NCI-H2029 (cell line): ENCODE data around the gene DKKL1.
A peak's percentile ranks its signal among the peaks of the same experiment; 100 is the strongest.

Experiments used
- DNase-seq: peaks from one replicate; lab custom pipeline; 2025; lab: John Stamatoyannopoulos, UW

DKKL1 gene

DNA sequence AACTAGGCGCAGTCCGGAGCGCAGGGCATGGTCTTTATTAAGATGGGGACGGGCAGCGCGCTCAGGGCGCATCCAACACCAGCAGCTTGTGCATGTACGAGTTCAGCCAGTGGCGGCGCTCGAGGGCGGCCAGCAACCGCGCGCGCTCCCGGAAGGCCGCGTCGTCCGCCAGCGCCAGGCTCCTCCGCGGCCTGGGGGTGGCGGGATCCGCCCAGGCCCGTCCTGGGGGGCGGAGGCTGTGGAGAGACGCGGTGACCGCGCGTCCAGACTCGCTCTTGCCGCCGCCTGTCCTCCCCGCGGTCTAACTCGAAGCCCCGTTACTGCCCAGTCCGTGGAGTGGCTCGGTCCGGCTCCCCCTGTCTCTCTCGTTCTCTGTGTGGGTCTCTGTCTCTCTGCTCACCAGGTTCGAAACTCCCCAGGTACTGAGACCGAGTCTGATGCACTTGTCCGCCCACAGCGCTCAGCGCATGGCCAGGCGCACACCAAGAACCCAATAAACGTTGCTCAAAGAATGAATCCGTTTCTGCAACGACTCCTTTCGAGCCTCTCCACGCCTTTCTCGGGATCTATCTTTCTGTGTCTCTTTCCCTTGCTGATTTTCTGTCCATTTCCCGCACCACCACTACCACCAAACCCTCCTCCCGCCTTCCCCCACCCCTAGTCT, 58.9 kb downstream of the DKKL1 start:
- DNase-seq: peak; percentile 48

DNA sequence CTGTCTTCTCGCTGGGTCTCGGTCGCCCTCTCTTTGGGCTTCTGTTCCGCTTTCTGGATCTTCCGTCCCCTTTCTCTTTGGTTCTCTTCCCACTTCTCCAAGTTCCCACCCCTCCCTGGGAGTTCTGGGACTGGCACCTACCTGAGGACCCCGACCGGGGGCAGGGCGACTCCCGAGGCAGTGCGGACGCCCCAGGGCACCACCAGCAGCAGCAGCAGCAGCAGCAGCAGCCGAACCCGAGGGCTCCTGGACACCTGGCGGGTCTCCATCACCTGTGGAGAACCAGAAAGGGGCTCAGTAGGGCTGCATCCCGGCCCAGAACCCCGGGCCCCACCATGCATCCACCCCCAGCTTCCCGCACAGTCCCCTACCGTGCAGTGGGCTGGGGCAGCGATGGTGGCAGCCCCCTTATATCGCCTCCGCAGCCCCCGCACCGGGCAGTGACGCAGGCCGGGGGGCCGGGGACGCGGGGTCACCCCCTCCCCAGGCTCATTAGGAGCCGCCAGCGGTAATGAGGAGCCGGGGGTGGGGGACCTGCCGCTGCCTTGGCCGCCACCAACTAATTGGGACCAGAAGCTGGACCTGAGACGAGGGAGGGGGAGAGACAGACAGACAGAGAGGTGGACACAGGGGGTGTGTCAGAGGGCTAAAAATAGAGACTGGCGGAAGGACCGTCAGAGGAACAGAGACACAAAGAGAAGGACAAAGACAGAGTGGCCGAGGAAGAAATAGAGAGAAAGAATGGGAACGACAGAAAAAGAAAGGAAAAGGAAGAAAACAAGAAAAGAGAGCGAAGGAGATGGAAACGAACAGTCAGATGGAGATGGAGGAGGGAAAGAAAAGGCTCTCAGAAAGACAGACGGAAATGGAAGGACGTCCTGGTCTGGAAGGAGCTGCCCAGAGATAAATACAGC, 59.7 kb downstream of the DKKL1 start, which contains the start of gene PTH2:
TSS of gene PTH2 (minus strand) at position 371 of the 914 bp plus-strand sequence. CDS start at position 269, 102 bp downstream.
- no peak for DNase-seq

DNA sequence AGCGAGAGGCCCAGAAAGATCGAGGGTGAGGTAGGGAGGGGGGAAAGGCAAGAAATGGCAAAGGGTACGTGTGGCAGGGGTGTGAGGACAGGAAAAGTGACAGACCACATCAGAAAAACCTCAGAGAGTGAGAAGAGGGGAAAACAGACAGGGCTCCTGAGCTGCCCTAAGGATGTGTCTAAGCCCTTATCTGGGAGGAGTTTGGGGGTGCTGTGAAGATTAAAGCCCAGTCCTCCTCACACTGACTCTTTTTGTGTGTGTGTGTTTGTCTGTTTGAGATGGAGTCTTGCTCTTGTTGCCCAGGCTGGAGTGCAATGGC, 60.3 kb downstream of the DKKL1 start:
- no peak for DNase-seq
